Activated naive CD8-positive, alpha-beta T cell (primary cell): ENCODE results near the gene BPIFA3.

Source experiments
- H3K27ac Mint-ChIP-seq: one replicate; pipeline ENCODE4 v1.8.0; 2021; ENCODE audit warnings: mixed read lengths
- H3K27me3 Mint-ChIP-seq: one replicate; pipeline ENCODE4 v1.8.0; 2021; ENCODE audit warnings: mixed read lengths
- H3K36me3 Mint-ChIP-seq: one replicate; pipeline ENCODE4 v1.8.0; 2021; ENCODE audit warnings: mixed read lengths
- H3K4me1 Mint-ChIP-seq: one replicate; pipeline ENCODE4 v1.8.0; 2021; ENCODE audit warnings: low read depth, mixed read lengths
- H3K4me3 Mint-ChIP-seq: one replicate; pipeline ENCODE4 v1.8.0; 2021; ENCODE audit warnings: mild to moderate bottlenecking, mixed read lengths
- H3K9me3 Mint-ChIP-seq: one replicate; pipeline ENCODE4 v1.8.0; 2021; ENCODE audit warnings: low read depth, mixed read lengths

BPIFA3 gene

GRCh38 chr20:33237989-33238388, 20.8 kb downstream of the BPIFA3 start:
- Mint-ChIP-seq H3K27me3 (peaks cover 7% of the 10 kb centered on the region), H3K4me1 (peaks cover 2% of the 10 kb centered on the region), H3K4me3 (no peak overlapping the region)

GRCh38 chr20:33239418-33239817, 22.3 kb downstream of the BPIFA3 start:
- H3K27me3 Mint-ChIP-seq, result peaks cover 7% of the 10 kb centered on the region
- no peaks in the 10 kb centered on the region for H3K4me1 Mint-ChIP-seq

More at GRCh38 chr20:33237989-33238388, 20.8 kb downstream of the BPIFA3 start:
- Mint-ChIP-seq H3K27ac (no peak overlapping the region), H3K9me3 (no peaks in the 10 kb centered on the region), H3K36me3 (no peaks in the 10 kb centered on the region)

GRCh38 chr20:33239979-33240736, 23.0 kb downstream of the BPIFA3 start:
- H3K4me3 Mint-ChIP-seq, result no peak overlapping the region
- H3K27ac Mint-ChIP-seq, result no peak overlapping the region
- no peaks in the 10 kb centered on the region for H3K9me3 Mint-ChIP-seq
- no peaks in the 10 kb centered on the region for H3K4me1 Mint-ChIP-seq
- H3K27me3 Mint-ChIP-seq, result peaks cover 7% of the 10 kb centered on the region
- no peaks in the 10 kb centered on the region for H3K36me3 Mint-ChIP-seq

More at GRCh38 chr20:33239418-33239817, 22.3 kb downstream of the BPIFA3 start:
- Mint-ChIP-seq H3K36me3 (no peaks in the 10 kb centered on the region), H3K4me3 (no peak overlapping the region), H3K27ac (no peak overlapping the region), H3K9me3 (no peaks in the 10 kb centered on the region)

- H3K4me3 Mint-ChIP-seq, result no peak overlapping the region
- H3K27me3 Mint-ChIP-seq, result peaks cover 7% of the 10 kb centered on the region
- no peak overlapping the region for H3K27ac Mint-ChIP-seq
- no peaks in the 10 kb centered on the region for H3K9me3 Mint-ChIP-seq
- H3K4me1 Mint-ChIP-seq, result no peaks in the 10 kb centered on the region
- no peaks in the 10 kb centered on the region for H3K36me3 Mint-ChIP-seq
These were observed 23.8 kb downstream of the BPIFA3 start for GRCh38 chr20:33240923-33241322.

- no peaks in the 10 kb centered on the region for H3K4me1 Mint-ChIP-seq
- no peak overlapping the region for H3K27ac Mint-ChIP-seq
- H3K36me3 Mint-ChIP-seq, result no peaks in the 10 kb centered on the region
- H3K4me3 Mint-ChIP-seq, result no peak overlapping the region
- H3K9me3 Mint-ChIP-seq, result no peaks in the 10 kb centered on the region
- peaks cover 3% of the 10 kb centered on the region for H3K27me3 Mint-ChIP-seq
These were observed 25.4 kb downstream of the BPIFA3 start for GRCh38 chr20:33242319-33243100.

GRCh38 chr20:33246077-33246476, 28.9 kb downstream of the BPIFA3 start:
- H3K4me1 Mint-ChIP-seq, result no peaks in the 10 kb centered on the region
- no peaks in the 10 kb centered on the region for H3K27me3 Mint-ChIP-seq
- H3K4me3 Mint-ChIP-seq, result no peak overlapping the region
- no peaks in the 10 kb centered on the region for H3K36me3 Mint-ChIP-seq
- no peaks in the 10 kb centered on the region for H3K9me3 Mint-ChIP-seq
- H3K27ac Mint-ChIP-seq, result no peak overlapping the region

- H3K4me3 Mint-ChIP-seq, result no peak overlapping the region
- no peaks in the 10 kb centered on the region for H3K4me1 Mint-ChIP-seq
- no peak overlapping the region for H3K27ac Mint-ChIP-seq
- H3K36me3 Mint-ChIP-seq, result no peaks in the 10 kb centered on the region
- peaks cover 5% of the 10 kb centered on the region for H3K27me3 Mint-ChIP-seq
- peaks cover 3% of the 10 kb centered on the region for H3K9me3 Mint-ChIP-seq
These were observed 32.3 kb downstream of the BPIFA3 start for GRCh38 chr20:33249456-33249855.

- no peak overlapping the region for H3K27ac Mint-ChIP-seq
- H3K4me3 Mint-ChIP-seq, result no peak overlapping the region
These were observed 33.5 kb downstream of the BPIFA3 start for GRCh38 chr20:33250666-33251065.

GRCh38 chr20:33251496-33251895, 34.3 kb downstream of the BPIFA3 start:
- no peak overlapping the region for H3K27ac Mint-ChIP-seq
- H3K27me3 Mint-ChIP-seq, result peaks cover 6% of the 10 kb centered on the region
- H3K4me1 Mint-ChIP-seq, result no peaks in the 10 kb centered on the region
- no peaks in the 10 kb centered on the region for H3K36me3 Mint-ChIP-seq
- no peak overlapping the region for H3K4me3 Mint-ChIP-seq
- H3K9me3 Mint-ChIP-seq, result peaks cover 3% of the 10 kb centered on the region

More at GRCh38 chr20:33250666-33251065, 33.5 kb downstream of the BPIFA3 start:
- Mint-ChIP-seq H3K27me3 (peaks cover 6% of the 10 kb centered on the region), H3K9me3 (peaks cover 3% of the 10 kb centered on the region), H3K4me1 (no peaks in the 10 kb centered on the region), H3K36me3 (no peaks in the 10 kb centered on the region)

GRCh38 chr20:33252460-33252859, 35.3 kb downstream of the BPIFA3 start:
- Mint-ChIP-seq H3K36me3 (no peaks in the 10 kb centered on the region), H3K4me1 (no peaks in the 10 kb centered on the region), H3K4me3 (no peak overlapping the region), H3K27me3 (peaks cover 8% of the 10 kb centered on the region), H3K27ac (no peak overlapping the region), H3K9me3 (peaks cover 3% of the 10 kb centered on the region)

- Mint-ChIP-seq H3K4me1 (no peaks in the 10 kb centered on the region), H3K27ac (no peak overlapping the region), H3K36me3 (no peaks in the 10 kb centered on the region), H3K9me3 (peaks cover 3% of the 10 kb centered on the region), H3K27me3 (peaks cover 12% of the 10 kb centered on the region), H3K4me3 (no peak overlapping the region)
These were observed 37.9 kb downstream of the BPIFA3 start for GRCh38 chr20:33255005-33255404.

- no peak overlapping the region for H3K27ac Mint-ChIP-seq
- peaks cover 3% of the 10 kb centered on the region for H3K9me3 Mint-ChIP-seq
- no peak overlapping the region for H3K4me3 Mint-ChIP-seq
- H3K4me1 Mint-ChIP-seq, result no peaks in the 10 kb centered on the region
- peaks cover 16% of the 10 kb centered on the region for H3K27me3 Mint-ChIP-seq
- no peaks in the 10 kb centered on the region for H3K36me3 Mint-ChIP-seq
These were observed 40.1 kb downstream of the BPIFA3 start for GRCh38 chr20:33257237-33257636.

- no peak overlapping the region for H3K4me3 Mint-ChIP-seq
- peaks cover 1% of the 10 kb centered on the region for H3K9me3 Mint-ChIP-seq
- peaks cover 17% of the 10 kb centered on the region for H3K27me3 Mint-ChIP-seq
- H3K36me3 Mint-ChIP-seq, result no peaks in the 10 kb centered on the region
- no peaks in the 10 kb centered on the region for H3K4me1 Mint-ChIP-seq
- no peak overlapping the region for H3K27ac Mint-ChIP-seq
These were observed 42.2 kb downstream of the BPIFA3 start for GRCh38 chr20:33259371-33259770.

GRCh38 chr20:33261465-33261864, 44.3 kb downstream of the BPIFA3 start:
- no peaks in the 10 kb centered on the region for H3K36me3 Mint-ChIP-seq
- no peaks in the 10 kb centered on the region for H3K9me3 Mint-ChIP-seq
- no peak overlapping the region for H3K4me3 Mint-ChIP-seq
- peaks cover 19% of the 10 kb centered on the region for H3K27me3 Mint-ChIP-seq
- no peaks in the 10 kb centered on the region for H3K4me1 Mint-ChIP-seq
- no peak overlapping the region for H3K27ac Mint-ChIP-seq

GRCh38 chr20:33262658-33263065, 45.5 kb downstream of the BPIFA3 start:
- peaks cover 18% of the 10 kb centered on the region for H3K27me3 Mint-ChIP-seq
- H3K36me3 Mint-ChIP-seq, result no peaks in the 10 kb centered on the region
- no peak overlapping the region for H3K27ac Mint-ChIP-seq
- H3K9me3 Mint-ChIP-seq, result no peaks in the 10 kb centered on the region
- no peak overlapping the region for H3K4me3 Mint-ChIP-seq
- no peaks in the 10 kb centered on the region for H3K4me1 Mint-ChIP-seq
